H1 (cell line): ENCODE measurements around the gene TTC38. TPM values are rescaled to one million over a fixed set of nuclear protein-coding genes. Genes with fewer than 3 reads are reported as not detected.

Experiments used
- CTCF ChIA-PET: fragments of 300-600 bp; sonication (Branson Sonifier 250); formaldehyde crosslinking; loops from one replicate; lab custom pipeline; 2021; ENCODE audit not compliant: partially characterized antibody; lab: Charles Lee
- POLR2A ChIA-PET: fragments of 300-600 bp; sonication (Branson Sonifier 250); formaldehyde crosslinking; loops from one replicate; lab custom pipeline; 2021; ENCODE audit warnings: inconsistent platforms; ENCODE audit not compliant: partially characterized antibody; lab: Charles Lee
- DNase-seq, 2 experiments: peaks; one replicate each; pipeline versions ENCODE4 v3.0.0 to v3.0.0-alpha.2; 2010 to 2022; ENCODE audit warnings: low spot score in 2 of 2, low read depth in 1 of 2, mixed read lengths in 1 of 2
- FAIRE-seq: peaks from 2 replicates; lab custom pipeline; 2011; peaks lifted over from hg19 to GRCh38; lab: Jason Lieb, UNC
- H2AFZ ChIP-seq: 2 replicates; pipeline ENCODE4 v1.8.1; 2012; ENCODE audit warnings: low read length, inconsistent platforms
- H2AK5ac ChIP-seq: 2 replicates; pipeline ENCODE4 v1.6.1; 2013; ENCODE audit warnings: low read depth, low read length
- H2BK120ac ChIP-seq: replicated peaks from 2 replicates; pipeline ENCODE3; 2013; ENCODE audit warnings: low read depth, low read length, inconsistent platforms
- H2BK12ac ChIP-seq: 2 replicates; pipeline ENCODE4 v1.6.1; 2013; ENCODE audit warnings: low read depth, low read length
- H2BK15ac ChIP-seq: 2 replicates; pipeline ENCODE4 v1.6.1; 2013; ENCODE audit warnings: low read length
- H2BK20ac ChIP-seq: 2 replicates; pipeline ENCODE4 v1.6.1; 2013; ENCODE audit warnings: low read length
- H2BK5ac ChIP-seq: 2 replicates; pipeline ENCODE4 v1.6.1; 2013; ENCODE audit warnings: low read depth, low read length
- H3K14ac ChIP-seq: 2 replicates; pipeline ENCODE4 v1.6.1; 2013; ENCODE audit warnings: inconsistent platforms; ENCODE audit not compliant: insufficient read length
- H3K18ac ChIP-seq: 2 replicates; pipeline ENCODE4 v1.6.1; 2013; ENCODE audit warnings: low read length; ENCODE audit errors: extremely low read depth
- H3K23ac ChIP-seq: 2 replicates; pipeline ENCODE4 v1.6.1; 2013; ENCODE audit warnings: inconsistent platforms; ENCODE audit not compliant: insufficient read length
- H3K23me2 ChIP-seq: 2 replicates; pipeline ENCODE4 v1.6.1; 2013; ENCODE audit warnings: low read depth, low read length
- H3K27ac ChIP-seq: 2 replicates; pipeline ENCODE4 v1.6.1; 2011; ENCODE audit warnings: low read depth, low read length, inconsistent platforms
- H3K27me3 ChIP-seq, 4 experiments: replicated peaks in 1 of 4; 1 replicate in 1 of 4; 2 replicates in 3 of 4; pipeline versions ENCODE4 v1.6.1 to v1.8.1; 2011 to 2013; ENCODE audit warnings: low read length in 3 of 4, mild to moderate bottlenecking in 3 of 4, inconsistent platforms in 2 of 4, mixed read lengths in 2 of 4, moderate library complexity in 1 of 4; ENCODE audit not compliant: control insufficient read depth in 3 of 4, insufficient read depth in 3 of 4; ENCODE audit errors: extremely low read depth in 1 of 4
- H3K36me3 ChIP-seq, 4 experiments: 2 replicates each; pipeline versions ENCODE4 v1.6.1 to v1.8.1; 2011 to 2013; ENCODE audit warnings: mild to moderate bottlenecking in 4 of 4, low read length in 3 of 4, moderate library complexity in 2 of 4, control low read depth in 1 of 4, inconsistent platforms in 1 of 4; ENCODE audit not compliant: insufficient read depth in 4 of 4, control insufficient read depth in 2 of 4
- H3K4ac ChIP-seq: replicated peaks from 2 replicates; pipeline ENCODE3; 2013; ENCODE audit warnings: low read length, low read depth, mixed read lengths, inconsistent platforms; ENCODE audit not compliant: insufficient read length
- H3K4me1 ChIP-seq, 4 experiments: replicated peaks in 1 of 4; 1 replicate in 1 of 4; 2 replicates in 3 of 4; pipeline versions ENCODE4 v1.6.1 to v1.8.1; 2011 to 2013; ENCODE audit warnings: low read length in 3 of 4, inconsistent platforms in 2 of 4, mixed read lengths in 1 of 4; ENCODE audit not compliant: insufficient read depth in 4 of 4, control insufficient read depth in 3 of 4
- H3K4me2 ChIP-seq, 2 experiments: 2 replicates each; pipeline versions ENCODE4 v1.6.1 to v1.8.1; 2011 to 2013; ENCODE audit warnings: low read depth in 2 of 2, low read length in 2 of 2, control low read depth in 1 of 2, inconsistent platforms in 1 of 2, mild to moderate bottlenecking in 1 of 2; ENCODE audit not compliant: insufficient read depth in 1 of 2
- H3K4me3 ChIP-seq, 4 experiments: fragments of 200-600, 300-600 bp in 1 of 4; sonication (generic), shearing (Covaris generic), sonication (Bioruptor Twin) in 1 of 4; 2 replicates each; pipeline versions ENCODE4 v1.5.1 to v1.8.1; 2011 to 2016; ENCODE audit warnings: low read length in 4 of 4, low read depth in 3 of 4, control low read depth in 2 of 4, inconsistent platforms in 2 of 4, mild to moderate bottlenecking in 2 of 4, mixed read lengths in 1 of 4, moderate library complexity in 1 of 4; ENCODE audit not compliant: insufficient read depth in 2 of 4; ENCODE audit errors: extremely low read depth in 1 of 4
- H3K56ac ChIP-seq: replicated peaks from 2 replicates; pipeline ENCODE3; 2013; ENCODE audit warnings: low read depth, mild to moderate bottlenecking, mixed read lengths, low read length, inconsistent platforms; ENCODE audit not compliant: insufficient read length
- H3K79me1 ChIP-seq: 2 replicates; pipeline ENCODE4 v1.6.1; 2013; ENCODE audit warnings: low read depth, low read length, control low read depth
- H3K79me2 ChIP-seq, 2 experiments: 2 replicates each; pipeline versions ENCODE4 v1.6.1 to v1.8.1; 2012 to 2013; ENCODE audit warnings: low read length in 2 of 2, mild to moderate bottlenecking in 2 of 2, inconsistent platforms in 1 of 2; ENCODE audit not compliant: insufficient read depth in 2 of 2, control insufficient read depth in 1 of 2
- H3K9ac ChIP-seq, 4 experiments: replicated peaks in 1 of 4; 1 replicate in 1 of 4; 2 replicates in 3 of 4; pipeline versions ENCODE4 v1.6.1 to v1.8.1; 2011 to 2013; ENCODE audit warnings: low read depth in 3 of 4, low read length in 3 of 4, control low read depth in 2 of 4, mild to moderate bottlenecking in 2 of 4, moderate library complexity in 2 of 4, inconsistent platforms in 1 of 4; ENCODE audit errors: extremely low read depth in 1 of 4
- H3K9me3 ChIP-seq, 2 experiments: 2 replicates each; pipeline versions ENCODE4 v1.6.1 to v1.8.1; 2012 to 2013; ENCODE audit warnings: mild to moderate bottlenecking in 2 of 2, moderate library complexity in 2 of 2, control low read depth in 1 of 2, inconsistent platforms in 1 of 2, low read depth in 1 of 2, low read length in 1 of 2, mixed read lengths in 1 of 2; ENCODE audit not compliant: insufficient read depth in 2 of 2
- H4K20me1 ChIP-seq, 2 experiments: replicated peaks in 1 of 2; 2 replicates each; pipeline versions ENCODE3 to v1.8.1; 2011 to 2013; ENCODE audit warnings: inconsistent platforms in 2 of 2, low read length in 2 of 2, mild to moderate bottlenecking in 1 of 2; ENCODE audit not compliant: insufficient read depth in 2 of 2, control insufficient read depth in 1 of 2
- H4K5ac ChIP-seq: 2 replicates; pipeline ENCODE4 v1.6.1; 2013; ENCODE audit warnings: low read length, low read depth, mixed read lengths, inconsistent platforms; ENCODE audit not compliant: insufficient read length
- H4K8ac ChIP-seq: 2 replicates; pipeline ENCODE4 v1.8.0; 2013; ENCODE audit warnings: mild to moderate bottlenecking, moderate library complexity, low read length, inconsistent platforms; ENCODE audit not compliant: insufficient read depth; ENCODE audit errors: extremely low read depth
- H4K91ac ChIP-seq: replicated peaks from 2 replicates; pipeline ENCODE3; 2013; ENCODE audit warnings: low read length, mixed read lengths, inconsistent platforms; ENCODE audit not compliant: insufficient read length
- CEBPB ChIP-seq: IDR thresholded peaks from 2 replicates; pipeline ENCODE4 v1.6.1; 2012; ENCODE audit warnings: low read depth, low read length
- CHD2 ChIP-seq: IDR thresholded peaks from 2 replicates; pipeline ENCODE4 v1.6.1; 2012; ENCODE audit warnings: low read length, improper control_type of control experiment
- CTBP2 ChIP-seq: IDR thresholded peaks from 2 replicates; pipeline ENCODE4 v1.7.0; 2011; ENCODE audit warnings: borderline replicate concordance, mild to moderate bottlenecking, moderate library complexity, mixed read lengths, low read length; ENCODE audit not compliant: insufficient read depth, insufficient read length
- POLR2A ChIP-seq, 2 experiments: IDR thresholded peaks; 1 replicate in 1 of 2; 2 replicates in 1 of 2; pipeline ENCODE4 v1.6.1; 2011; ENCODE audit warnings: low read depth in 2 of 2, low read length in 2 of 2, mild to moderate bottlenecking in 2 of 2; ENCODE audit errors: control extremely low read depth in 1 of 2
- WGBS, 2 experiments: shearing (Covaris generic) in 1 of 2; methylation state at CpG; one replicate each; pipeline versions ENCODE4 v1.1.6 to v1.1.7; 2013 to 2015; ENCODE audit warnings: low lambda C conversion rate in 2 of 2, mixed read lengths in 2 of 2, inconsistent platforms in 1 of 2, low coverage in 1 of 2, missing lambda C conversion rate in 1 of 2; ENCODE audit not compliant: insufficient replicate concordance in 2 of 2, insufficient coverage in 1 of 2, insufficient read length in 1 of 2; ENCODE audit errors: extremely low coverage in 1 of 2, missing lambda C conversion rate in 1 of 2; 5-methylcytosine and 5-hydroxymethylcytosine counted together
- polyA plus RNA-seq, 7 experiments: library from polyadenylated mRNA; depleted of rRNA in 3 of 7; stranded (reverse) in 5 of 7; unstranded in 2 of 7; fragments of >200 nt in 5 of 7; fragments of 200-250 nt in 2 of 7; gene quantifications; 1 replicate in 5 of 7; 2 replicates in 1 of 7; 4 replicates in 1 of 7; pipeline versions ENCODE4 v1.2.1 to v1.2.3, GENCODE V29; 2011 to 2013; ENCODE audit warnings: missing spikeins in 2 of 7, mixed read lengths in 2 of 7
- total RNA-seq: library from RNA; stranded (reverse); fragmentation: NEBNext Ultra II Directional; extraction: Animal tissue kit (Norgen Biotek cat#: 25700); gene quantifications from 2 replicates; pipeline ENCODE4 v1.2.1, GENCODE V29; 2021
- TF ChIP-seq, protein P1 (sequence below): IDR thresholded peaks from 2 replicates; pipeline ENCODE4 v1.6.1; 2012; ENCODE audit warnings: low read length, inconsistent platforms

Gene TTC38
- total and polyA plus RNA-seq, 2 of the 8 experiments (the other 6 are each of a cell fraction or from before 2014, with no cell fraction given) = 25.3 to 34.8 TPM

DNA sequence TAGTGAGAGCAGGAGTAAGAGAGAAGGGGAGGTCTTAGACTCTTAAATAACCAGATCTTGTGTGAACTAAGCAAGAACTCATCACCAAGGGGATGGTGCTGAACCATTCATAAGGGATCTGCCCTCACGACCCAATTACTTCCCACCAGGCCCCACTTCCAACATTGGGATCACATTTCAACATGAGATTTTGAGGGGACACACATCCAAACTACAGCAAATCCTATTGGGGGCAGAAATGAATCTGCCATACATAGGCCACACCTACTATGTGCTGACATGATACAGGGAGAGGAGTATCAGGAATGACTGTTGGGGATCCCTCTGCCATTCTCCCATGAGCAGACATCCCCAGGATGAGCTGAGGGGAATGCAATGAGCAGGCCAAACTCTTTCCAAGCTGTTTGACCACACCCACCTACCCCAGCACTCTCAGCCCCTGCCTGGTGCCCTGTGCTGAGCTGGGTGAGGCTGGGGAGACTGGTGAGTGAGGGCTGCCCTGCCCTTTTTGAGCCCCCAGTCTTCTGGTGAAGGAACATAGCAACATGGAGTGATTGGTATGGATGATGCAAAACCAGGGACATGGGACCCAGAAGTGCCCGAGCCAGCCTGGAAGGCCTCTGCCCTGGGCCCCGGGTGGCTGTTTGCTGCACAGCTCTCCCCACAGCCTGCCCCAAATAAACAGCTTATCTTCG lies 27.6 kb downstream of the TTC38 start:
- H3K9ac ChIP-seq = peak overlapping the region in 2 of 4 experiments; percentile 49 to 51; a peak in 4 of 7 replicates
- WGBS, 2 experiments = 74% methylated on average over 4 of the region's 4 CpGs; no CpG with 5 or more reads in 1 of the 2 experiments

More for the DNA sequence above, 27.6 kb downstream of the TTC38 start:
- Histone ChIP-seq H3K9me3 (no peaks in the 10 kb centered on the region), H4K5ac (peak overlapping the region; percentile 83), H3K23ac (no peak overlapping the region), H3K79me1 (peaks cover 4% of the 10 kb centered on the region; the same call in 1 of the 2 replicates), H3K79me2 (no peaks in the 10 kb centered on the region), H3K18ac (no peak overlapping the region), H2BK12ac (no peak overlapping the region), H2BK15ac (0 out of 2 replicates have a peak overlapping the region, but pooled peaks have one; percentile 29), H4K20me1 (peaks cover 2 to 6% of the 10 kb centered on the region in 2 experiments), H3K27me3 (no peaks in the 10 kb centered on the region), H3K4me2 (peak overlapping the region; percentile 87 to 96), H3K14ac (no peak overlapping the region), H2BK5ac (peak overlapping the region; percentile 66; the same call in 1 of the 2 replicates), H3K4ac (no peak overlapping the region), H2AFZ (no peak overlapping the region), H2BK20ac (no peak overlapping the region), H3K23me2 (peaks cover 14% of the 10 kb centered on the region), H3K4me1 (peaks cover 4 to 11% (median 5%) of the 10 kb centered on the region in 4 experiments; a peak in 4 of 7 replicates), H2BK120ac (no peak overlapping the region), H4K8ac (peak overlapping the region; percentile 90), H3K56ac (no peak overlapping the region), H2AK5ac (peak overlapping the region; percentile 82; the same call in 1 of the 2 replicates), H4K91ac (peak overlapping the region; percentile 25), H3K4me3 (peak overlapping the region; percentile 60 to 87 (median 76); a peak in 6 of 8 replicates), H3K27ac (no peak overlapping the region), H3K36me3 (peaks cover 4 to 16% (median 11%) of the 10 kb centered on the region in 4 experiments; a peak in 6 of 8 replicates)
- no peak for FAIRE-seq
- ChIA-PET POLR2A (interaction anchor here (0.6 to 2.2 kb wide), 10 partner anchors 9 to 174 kb away, joined by 3 to 10 read pairs (median 4); partner anchors contain the start of genes PKDREJ and TTC38), CTCF (interaction anchor here (1.0 to 1.6 kb wide), 6 partner anchors 13 to 301 kb away, joined by 3 to 5 read pairs (median 3); partner anchors contain the start of gene PKDREJ)
- no peak for DNase-seq
- TF ChIP-seq CEBPB (no peak), CTBP2 (no peak), CHD2 (no peak), POLR2A (IDR thresholded peaks at IDR 0.05; ENCODE audit: control extremely low read depth in 1 of 2, low read depth in 2 of 2, low read length in 2 of 2) (peak in 1 of 2 experiments; percentile 25; a peak in 1 of 3 replicates)
- TF ChIP-seq, protein P1, sequence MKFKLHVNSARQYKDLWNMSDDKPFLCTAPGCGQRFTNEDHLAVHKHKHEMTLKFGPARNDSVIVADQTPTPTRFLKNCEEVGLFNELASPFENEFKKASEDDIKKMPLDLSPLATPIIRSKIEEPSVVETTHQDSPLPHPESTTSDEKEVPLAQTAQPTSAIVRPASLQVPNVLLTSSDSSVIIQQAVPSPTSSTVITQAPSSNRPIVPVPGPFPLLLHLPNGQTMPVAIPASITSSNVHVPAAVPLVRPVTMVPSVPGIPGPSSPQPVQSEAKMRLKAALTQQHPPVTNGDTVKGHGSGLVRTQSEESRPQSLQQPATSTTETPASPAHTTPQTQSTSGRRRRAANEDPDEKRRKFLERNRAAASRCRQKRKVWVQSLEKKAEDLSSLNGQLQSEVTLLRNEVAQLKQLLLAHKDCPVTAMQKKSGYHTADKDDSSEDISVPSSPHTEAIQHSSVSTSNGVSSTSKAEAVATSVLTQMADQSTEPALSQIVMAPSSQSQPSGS = no peak
